ENCODE results near the gene NTM. TPM values are rescaled to one million over a fixed set of nuclear protein-coding genes. Genes with fewer than 3 reads are reported as not detected.
A peak's percentile ranks its signal among the peaks of the same experiment; 100 is the strongest.

Gene NTM
- total and polyA plus RNA-seq, 10 donors, result 0.13 to 1.6 (median 0.67) TPM

- Histone ChIP-seq H3K4me3 (no peak overlapping the region), H3K27me3 (replicated peaks in 1 of 7) (no peaks in the 10 kb centered on the region), H3K27ac (no peak overlapping the region), H3K9me3 (peaks cover 0 to 5% (median 0%) of the 10 kb centered on the region in 8 donors), H3K4me1 (no peaks in the 10 kb centered on the region), H3K36me3 (no peaks in the 10 kb centered on the region)
- TF ChIP-seq CTCF (IDR thresholded peaks at IDR 0.05 in 8 of 11, conservative IDR thresholded peaks at IDR 0.05 in 3 of 11) (no peak), POLR2AphosphoS5 (IDR thresholded peaks at IDR 0.05) (no peak), POLR2A (IDR thresholded peaks at IDR 0.05) (no peak)
- DNase-seq, result no peak
- 48 to 71% (median 67%) methylated on average over 6 of the region's 6 CpGs for WGBS, 5 donors
- intact Hi-C loops (cut with DNase I; ENCODE audit: low total_unique reads), result no loop called here
These were observed 386.2 kb downstream of the NTM start for GRCh38 chr11:131756479-131757110.

GRCh38 chr11:131758726-131759125 is 388.3 kb downstream of the NTM start:
- intact Hi-C loops (cut with DNase I; ENCODE audit: low total_unique reads), result no loop called here
- 85 to 96% (median 90%) methylated on average over 7 of the region's 7 CpGs for WGBS, 5 donors

GRCh38 chr11:131759140-131759539 is 388.7 kb downstream of the NTM start:
- Histone ChIP-seq H3K4me1 (no peaks in the 10 kb centered on the region), H3K27ac (no peak overlapping the region), H3K27me3 (replicated peaks in 1 of 7) (no peaks in the 10 kb centered on the region), H3K4me3 (no peak overlapping the region), H3K36me3 (no peaks in the 10 kb centered on the region), H3K9me3 (peaks cover 0 to 12% (median 0%) of the 10 kb centered on the region in 8 donors)
- 81 to 96% (median 90%) methylated on average over 2 of the region's 2 CpGs for WGBS, 5 donors
- no peak for DNase-seq
- TF ChIP-seq POLR2AphosphoS5 (IDR thresholded peaks at IDR 0.05), result no peak
- TF ChIP-seq CTCF (IDR thresholded peaks at IDR 0.05 in 8 of 11, conservative IDR thresholded peaks at IDR 0.05 in 3 of 11), result no peak
- no peak for TF ChIP-seq POLR2A (IDR thresholded peaks at IDR 0.05)
- intact Hi-C loops (cut with DNase I; ENCODE audit: low total_unique reads), result no loop called here

More at GRCh38 chr11:131758726-131759125, 388.3 kb downstream of the NTM start:
- no peaks in the 10 kb centered on the region for H3K4me1 ChIP-seq
- DNase-seq, result no peak
- peaks cover 0 to 12% (median 0%) of the 10 kb centered on the region in 8 donors for H3K9me3 ChIP-seq
- H3K36me3 ChIP-seq, result no peaks in the 10 kb centered on the region
- no peak overlapping the region for H3K4me3 ChIP-seq
- no peaks in the 10 kb centered on the region for H3K27me3 ChIP-seq (replicated peaks in 1 of 7)
- TF ChIP-seq POLR2AphosphoS5 (IDR thresholded peaks at IDR 0.05) (no peak), POLR2A (IDR thresholded peaks at IDR 0.05) (no peak), CTCF (IDR thresholded peaks at IDR 0.05 in 8 of 11, conservative IDR thresholded peaks at IDR 0.05 in 3 of 11) (no peak)
- no peak overlapping the region for H3K27ac ChIP-seq

GRCh38 chr11:131760091-131761061 is 390.0 kb downstream of the NTM start:
- no peaks in the 10 kb centered on the region for H3K36me3 ChIP-seq
- DNase-seq, result no peak
- WGBS, 5 donors, result 56 to 76% (median 71%) methylated on average over 26 of the region's 26 CpGs
- peak overlapping the region in 1 of 8 donors; percentile 33 for H3K27ac ChIP-seq
- H3K27me3 ChIP-seq (replicated peaks in 1 of 7), result no peaks in the 10 kb centered on the region
- no peak for TF ChIP-seq POLR2A (IDR thresholded peaks at IDR 0.05)
- TF ChIP-seq POLR2AphosphoS5 (IDR thresholded peaks at IDR 0.05), result no peak
- TF ChIP-seq CTCF (IDR thresholded peaks at IDR 0.05 in 8 of 11, conservative IDR thresholded peaks at IDR 0.05 in 3 of 11), result no peak
- intact Hi-C loops (cut with DNase I; ENCODE audit: low total_unique reads), result no loop called here
- no peak overlapping the region for H3K4me3 ChIP-seq
- H3K4me1 ChIP-seq, result no peaks in the 10 kb centered on the region
- peaks cover 0 to 12% (median 0%) of the 10 kb centered on the region in 8 donors for H3K9me3 ChIP-seq

Data from spleen (tissue), 11 donors.